Esophagus squamous epithelium (tissue), 5 donors: ENCODE data around the gene DIO3. TPM values are rescaled to one million over a fixed set of nuclear protein-coding genes. Genes with fewer than 3 reads are reported as not detected.

ENCODE experiments used
- DNase-seq: peaks from one replicate; lab custom pipeline; 2025; lab: John Stamatoyannopoulos, UW
- H3K27ac ChIP-seq, 4 donors: fragments of 200-600 bp; sonication (generic); one replicate each; pipeline ENCODE4 v1.5.1; 2016 to 2019; ENCODE audit warnings: mild to moderate bottlenecking in 1 of 4
- H3K27me3 ChIP-seq, 4 donors: fragments of 200-600 bp; sonication (generic); 1 replicate in 3 of 4; 2 replicates in 1 of 4; pipeline versions ENCODE4 v1.5.1 to v1.6.0; 2017 to 2021; ENCODE audit warnings: antibody characterized with exemption in 1 of 4
- H3K36me3 ChIP-seq, 3 donors: fragments of 200-600 bp; sonication (generic); one replicate each; pipeline ENCODE4 v1.5.1; 2016 to 2019
- H3K4me1 ChIP-seq, 3 donors: fragments of 200-600 bp; sonication (generic); one replicate each; pipeline ENCODE4 v1.5.1; 2017 to 2019
- H3K4me3 ChIP-seq, 4 donors: fragments of 200-600 bp; sonication (generic); 1 replicate in 3 of 4; 2 replicates in 1 of 4; pipeline ENCODE4 v1.5.1; 2016 to 2019; ENCODE audit warnings: mild to moderate bottlenecking in 2 of 4, moderate library complexity in 1 of 4
- H3K9me3 ChIP-seq, 3 donors: fragments of 200-600 bp; sonication (generic); one replicate each; pipeline ENCODE4 v1.5.1; 2016 to 2019
- CTCF ChIP-seq, 6 experiments: fragments of 450-650 bp in 4 of 6; fragments of 200-600 bp in 2 of 6; sonication (generic) in 2 of 6; IDR thresholded peaks; one replicate each; pipeline ENCODE4 v1.5.1; 2016 to 2019; ENCODE audit warnings: antibody characterized with exemption in 6 of 6, mild to moderate bottlenecking in 4 of 6, moderate library complexity in 4 of 6
- POLR2A ChIP-seq, 4 donors: fragments of 450-650 bp; IDR thresholded peaks; one replicate each; pipeline ENCODE4 v1.6.1; 2017; ENCODE audit warnings: antibody characterized with exemption in 4 of 4, mild to moderate bottlenecking in 4 of 4, moderate library complexity in 3 of 4
- WGBS, 2 donors: methylation state at CpG; one replicate each; pipeline ENCODE4 v1.1.5; 2018; 5-methylcytosine and 5-hydroxymethylcytosine counted together
- intact Hi-C: fragments of 100-400 bp; cut with DNase I; formaldehyde crosslinking; loops from one replicate; pipeline ENCODE4 v1.15.0; 2022
- total RNA-seq, 4 donors: library from RNA; depleted of rRNA; stranded (reverse); fragments of >200 nt; gene quantifications; one replicate each; pipeline ENCODE4 v1.1.0, GENCODE V29; 2016
- donor health status: DM: yes; HTN: yes; CAD: no.

The DIO3 gene
- 1 to 10 TPM in 1 of 4 donors, under 1 TPM in 3; 0.18 to 4.0 (median 0.53) TPM for total RNA-seq

GRCh38 chr14:101561145-101561896 is at the start of gene DIO3:
TSS of gene DIO3 (plus strand) at chr14:101561495.
- intact Hi-C loops: no loop called here
- Histone ChIP-seq H3K4me1 (peaks cover 5 to 67% (median 14%) of the 10 kb centered on the region in 3 donors), H3K9me3 (peaks cover 0 to 18% (median 10%) of the 10 kb centered on the region in 3 donors), H3K4me3 (peak within 1 kb of the TSS in 3 of 4 donors; percentile 43 to 63 (median 57)), H3K36me3 (no peaks in the 10 kb centered on the region), H3K27me3 (peaks cover 15 to 100% (median 36%) of the 10 kb centered on the region in 4 donors), H3K27ac (peak within 1 kb of the TSS in 2 of 4 donors; percentile 78 to 85)
- TF ChIP-seq CTCF (IDR thresholded peaks at IDR 0.05) (no peak), POLR2A (IDR thresholded peaks at IDR 0.05) (no peak)
- DNase-seq: no peak
- 43 to 50% methylated on average over 15 to 22 of the region's 73 CpGs for WGBS, 2 donors

GRCh38 chr14:101511620-101512375 is 49.5 kb upstream of the DIO3 start:
- Histone ChIP-seq H3K9me3 (peaks cover 0 to 5% (median 0%) of the 10 kb centered on the region in 3 donors), H3K4me3 (no peak overlapping the region), H3K4me1 (peaks cover 0 to 7% (median 0%) of the 10 kb centered on the region in 3 donors), H3K27ac (no peak overlapping the region), H3K36me3 (no peaks in the 10 kb centered on the region), H3K27me3 (no peaks in the 10 kb centered on the region)
- intact Hi-C loops: no loop called here
- no peak for DNase-seq
- TF ChIP-seq POLR2A (IDR thresholded peaks at IDR 0.05): no peak
- no peak for TF ChIP-seq CTCF (IDR thresholded peaks at IDR 0.05)
- 59 to 66% methylated on average over 4 to 9 of the region's 20 CpGs for WGBS, 2 donors

- 93% methylated on average over 3 of the region's 9 CpGs; no CpG with 5 or more reads in 1 of the 2 donors for WGBS, 2 donors
- intact Hi-C loops: no loop called here
- DNase-seq: no peak
- TF ChIP-seq CTCF (IDR thresholded peaks at IDR 0.05) (no peak), POLR2A (IDR thresholded peaks at IDR 0.05) (no peak)
- Histone ChIP-seq H3K27ac (no peak overlapping the region), H3K36me3 (no peaks in the 10 kb centered on the region), H3K4me3 (no peak overlapping the region), H3K9me3 (peaks cover 0 to 5% (median 0%) of the 10 kb centered on the region in 3 donors), H3K4me1 (peaks cover 0 to 1% (median 0%) of the 10 kb centered on the region in 3 donors), H3K27me3 (no peaks in the 10 kb centered on the region)
These were observed 49.0 kb upstream of the DIO3 start for GRCh38 chr14:101512376-101512695.

GRCh38 chr14:101514136-101514535 is 47.2 kb upstream of the DIO3 start:
- no peak overlapping the region for H3K27ac ChIP-seq
- no peaks in the 10 kb centered on the region for H3K36me3 ChIP-seq
- H3K4me1 ChIP-seq: peaks cover 0 to 14% (median 9%) of the 10 kb centered on the region in 3 donors
- H3K4me3 ChIP-seq: no peak overlapping the region
- intact Hi-C loops: no loop called here
- no peak for TF ChIP-seq CTCF (IDR thresholded peaks at IDR 0.05)
- no peak for TF ChIP-seq POLR2A (IDR thresholded peaks at IDR 0.05)
- no peak for DNase-seq
- WGBS, 2 donors: 100% methylated on average over 1 of the region's 5 CpGs; no CpG with 5 or more reads in 1 of the 2 donors
- H3K9me3 ChIP-seq: peaks cover 0 to 5% (median 0%) of the 10 kb centered on the region in 3 donors
- no peaks in the 10 kb centered on the region for H3K27me3 ChIP-seq

- intact Hi-C loops: no loop called here
- WGBS, 2 donors: 82 to 84% methylated on average over 3 to 5 of the region's 9 CpGs
These were observed 44.9 kb upstream of the DIO3 start for GRCh38 chr14:101516401-101516800.

More at GRCh38 chr14:101516401-101516800, 44.9 kb upstream of the DIO3 start:
- no peaks in the 10 kb centered on the region for H3K36me3 ChIP-seq
- H3K4me1 ChIP-seq: peaks cover 0 to 37% (median 22%) of the 10 kb centered on the region in 3 donors
- no peak overlapping the region for H3K4me3 ChIP-seq
- no peak for DNase-seq
- no peak overlapping the region for H3K27ac ChIP-seq
- TF ChIP-seq POLR2A (IDR thresholded peaks at IDR 0.05) (no peak), CTCF (IDR thresholded peaks at IDR 0.05) (no peak)
- H3K9me3 ChIP-seq: peaks cover 0 to 5% (median 0%) of the 10 kb centered on the region in 3 donors
- no peaks in the 10 kb centered on the region for H3K27me3 ChIP-seq
